ENCODE measurements around the gene TTC7B. TPM values are rescaled to one million over a fixed set of nuclear protein-coding genes. Genes with fewer than 3 reads are reported as not detected.
A peak's percentile ranks its signal among the peaks of the same experiment; 100 is the strongest.

TTC7B gene
- total RNA-seq, 1 donor from 2014 or later: 46.6 TPM

DNA sequence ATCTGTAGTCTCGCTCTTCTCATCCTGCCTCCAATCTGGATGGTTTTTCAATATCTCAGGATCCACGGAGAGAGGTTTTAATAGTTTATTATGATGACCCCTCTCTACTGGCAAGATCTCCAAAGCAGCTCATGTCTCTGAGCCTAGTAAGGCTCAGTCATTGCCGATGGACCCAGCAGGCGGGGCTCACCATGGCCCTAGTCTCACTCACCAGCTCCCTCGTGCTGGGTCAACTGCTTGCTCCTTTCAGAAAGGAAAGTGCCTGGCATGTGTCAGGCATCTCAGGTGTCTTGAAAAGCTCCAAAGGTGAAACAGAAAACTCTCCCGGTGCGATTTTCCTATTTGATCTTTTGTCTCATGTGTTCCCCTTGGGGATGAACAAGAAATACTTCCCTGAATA is 240.4 kb downstream of the TTC7B start:
- no peaks in the 10 kb centered on the region for H3K9me3 Mint-ChIP-seq (ENCODE audit: low read depth)
- no peak for DNase-seq (ENCODE audit: low spot score, unreplicated experiment)
- no peak overlapping the region for H3K4me3 Mint-ChIP-seq (ENCODE audit: low read depth)
- TF ChIP-seq CTCF (IDR thresholded peaks at IDR 0.05; ENCODE audit: unreplicated experiment): no peak
- peaks cover 12% of the 10 kb centered on the region for H3K4me1 Mint-ChIP-seq (ENCODE audit: low read depth)
- no peak overlapping the region for H3K27ac Mint-ChIP-seq
- H3K36me3 Mint-ChIP-seq (ENCODE audit: insufficient read depth): peaks cover 6% of the 10 kb centered on the region
- no peaks in the 10 kb centered on the region for H3K27me3 Mint-ChIP-seq

- Mint-ChIP-seq H3K4me1 (ENCODE audit: low read depth) (peaks cover 12% of the 10 kb centered on the region), H3K36me3 (ENCODE audit: insufficient read depth) (peaks cover 6% of the 10 kb centered on the region), H3K27me3 (no peaks in the 10 kb centered on the region), H3K9me3 (ENCODE audit: low read depth) (no peaks in the 10 kb centered on the region), H3K4me3 (ENCODE audit: low read depth) (no peak overlapping the region), H3K27ac (no peak overlapping the region)
- no peak for DNase-seq (ENCODE audit: low spot score, unreplicated experiment)
- TF ChIP-seq CTCF (IDR thresholded peaks at IDR 0.05; ENCODE audit: unreplicated experiment): no peak
These were observed 240.9 kb downstream of the TTC7B start for GRCh38 chr14:90575336-90575735.

- no peaks in the 10 kb centered on the region for H3K9me3 Mint-ChIP-seq (ENCODE audit: low read depth)
- H3K4me3 Mint-ChIP-seq (ENCODE audit: low read depth): no peak overlapping the region
- no peak for TF ChIP-seq CTCF (IDR thresholded peaks at IDR 0.05; ENCODE audit: unreplicated experiment)
- no peaks in the 10 kb centered on the region for H3K27me3 Mint-ChIP-seq
- peaks cover 6% of the 10 kb centered on the region for H3K36me3 Mint-ChIP-seq (ENCODE audit: insufficient read depth)
- no peak for DNase-seq (ENCODE audit: low spot score, unreplicated experiment)
- H3K4me1 Mint-ChIP-seq (ENCODE audit: low read depth): peaks cover 12% of the 10 kb centered on the region
- H3K27ac Mint-ChIP-seq: no peak overlapping the region
These were observed 241.8 kb downstream of the TTC7B start for GRCh38 chr14:90574188-90575131.

- no peak overlapping the region for H3K4me3 Mint-ChIP-seq (ENCODE audit: low read depth)
- peak overlapping the region; percentile 70 for H3K27ac Mint-ChIP-seq
- H3K9me3 Mint-ChIP-seq (ENCODE audit: low read depth): no peaks in the 10 kb centered on the region
- TF ChIP-seq CTCF (IDR thresholded peaks at IDR 0.05; ENCODE audit: unreplicated experiment): no peak
- H3K36me3 Mint-ChIP-seq (ENCODE audit: insufficient read depth): peaks cover 4% of the 10 kb centered on the region
- H3K4me1 Mint-ChIP-seq (ENCODE audit: low read depth): peaks cover 12% of the 10 kb centered on the region
- H3K27me3 Mint-ChIP-seq: no peaks in the 10 kb centered on the region
- DNase-seq (ENCODE audit: low spot score, unreplicated experiment): no peak
These were observed 242.7 kb downstream of the TTC7B start for GRCh38 chr14:90573385-90574105.

GRCh38 chr14:90572441-90573150 is 243.6 kb downstream of the TTC7B start:
- TF ChIP-seq CTCF (IDR thresholded peaks at IDR 0.05; ENCODE audit: unreplicated experiment): no peak
- H3K9me3 Mint-ChIP-seq (ENCODE audit: low read depth): no peaks in the 10 kb centered on the region
- no peak for DNase-seq (ENCODE audit: low spot score, unreplicated experiment)
- H3K36me3 Mint-ChIP-seq (ENCODE audit: insufficient read depth): peaks cover 4% of the 10 kb centered on the region
- H3K4me3 Mint-ChIP-seq (ENCODE audit: low read depth): no peak overlapping the region
- no peak overlapping the region for H3K27ac Mint-ChIP-seq
- peaks cover 12% of the 10 kb centered on the region for H3K4me1 Mint-ChIP-seq (ENCODE audit: low read depth)
- no peaks in the 10 kb centered on the region for H3K27me3 Mint-ChIP-seq
